ENCODE measurements around the gene ARID5B.

The ARID5B gene

GRCh38 chr10:61907011-61907410 lies 5.5 kb downstream of the ARID5B start:
- no peaks in the 10 kb centered on the region for H3K36me3 ChIP-seq (ENCODE audit: control insufficient read depth, insufficient read depth, low read length)
- no peaks in the 10 kb centered on the region for H3K9me3 ChIP-seq (ENCODE audit: control insufficient read depth, low read length)
- TF ChIP-seq CTCF (IDR thresholded peaks at IDR 0.05), result no peak
- no peaks in the 10 kb centered on the region for H3K4me1 ChIP-seq
- no peak overlapping the region for H3K9ac ChIP-seq
- H3K27ac ChIP-seq, result no peak overlapping the region
- H3K79me2 ChIP-seq, result no peaks in the 10 kb centered on the region
- no peaks in the 10 kb centered on the region for H3K27me3 ChIP-seq (ENCODE audit: control insufficient read depth, insufficient read depth, low read length)
- no peak overlapping the region for H3K4me3 ChIP-seq (ENCODE audit: low read depth, low read length)
- no peak overlapping the region for H2AFZ ChIP-seq
- H3K4me2 ChIP-seq (ENCODE audit: low read length), result no peak overlapping the region

GRCh38 chr10:61907587-61907986 lies 6.1 kb downstream of the ARID5B start:
- H3K4me1 ChIP-seq, result no peaks in the 10 kb centered on the region
- no peak overlapping the region for H3K9ac ChIP-seq
- H2AFZ ChIP-seq, result no peak overlapping the region
- no peak for TF ChIP-seq CTCF (IDR thresholded peaks at IDR 0.05)
- no peaks in the 10 kb centered on the region for H3K79me2 ChIP-seq
- no peaks in the 10 kb centered on the region for H3K9me3 ChIP-seq (ENCODE audit: control insufficient read depth, low read length)
- no peak overlapping the region for H3K4me2 ChIP-seq (ENCODE audit: low read length)
- no peaks in the 10 kb centered on the region for H3K36me3 ChIP-seq (ENCODE audit: control insufficient read depth, insufficient read depth, low read length)
- no peak overlapping the region for H3K4me3 ChIP-seq (ENCODE audit: low read depth, low read length)
- no peak overlapping the region for H3K27ac ChIP-seq
- no peaks in the 10 kb centered on the region for H3K27me3 ChIP-seq (ENCODE audit: control insufficient read depth, insufficient read depth, low read length)

- Histone ChIP-seq H2AFZ (no peak overlapping the region), H3K4me2 (ENCODE audit: low read length) (no peak overlapping the region), H3K9me3 (ENCODE audit: control insufficient read depth, low read length) (no peaks in the 10 kb centered on the region), H3K27me3 (ENCODE audit: control insufficient read depth, insufficient read depth, low read length) (no peaks in the 10 kb centered on the region), H3K27ac (no peak overlapping the region), H3K79me2 (no peaks in the 10 kb centered on the region), H3K4me1 (no peaks in the 10 kb centered on the region), H3K9ac (no peak overlapping the region), H3K36me3 (ENCODE audit: control insufficient read depth, insufficient read depth, low read length) (no peaks in the 10 kb centered on the region), H3K4me3 (ENCODE audit: low read depth, low read length) (no peak overlapping the region)
- no peak for TF ChIP-seq CTCF (IDR thresholded peaks at IDR 0.05)
These were observed 8.8 kb downstream of the ARID5B start for GRCh38 chr10:61910226-61910805.

- Histone ChIP-seq H3K9me3 (ENCODE audit: control insufficient read depth, low read length) (no peaks in the 10 kb centered on the region), H3K4me3 (ENCODE audit: low read depth, low read length) (no peak overlapping the region)
These were observed 9.4 kb downstream of the ARID5B start for GRCh38 chr10:61910894-61911293.

More at GRCh38 chr10:61910894-61911293, 9.4 kb downstream of the ARID5B start:
- H3K36me3 ChIP-seq (ENCODE audit: control insufficient read depth, insufficient read depth, low read length), result no peaks in the 10 kb centered on the region
- no peaks in the 10 kb centered on the region for H3K27me3 ChIP-seq (ENCODE audit: control insufficient read depth, insufficient read depth, low read length)
- no peak overlapping the region for H2AFZ ChIP-seq
- no peak overlapping the region for H3K27ac ChIP-seq
- no peak overlapping the region for H3K9ac ChIP-seq
- H3K79me2 ChIP-seq, result no peaks in the 10 kb centered on the region
- no peaks in the 10 kb centered on the region for H3K4me1 ChIP-seq
- TF ChIP-seq CTCF (IDR thresholded peaks at IDR 0.05), result no peak
- no peak overlapping the region for H3K4me2 ChIP-seq (ENCODE audit: low read length)

All from parathyroid adenoma (tissue), 2 donors.